HG03066 (cell line): ENCODE results near the gene SNRPE.

ENCODE experiments used
- ATAC-seq: cut with Tn5 transposase; IDR thresholded peaks from one replicate; pipeline ENCODE4 v1.9.1; 2021; ENCODE audit warnings: low read depth; ENCODE audit not compliant: unreplicated experiment

Gene SNRPE

DNA sequence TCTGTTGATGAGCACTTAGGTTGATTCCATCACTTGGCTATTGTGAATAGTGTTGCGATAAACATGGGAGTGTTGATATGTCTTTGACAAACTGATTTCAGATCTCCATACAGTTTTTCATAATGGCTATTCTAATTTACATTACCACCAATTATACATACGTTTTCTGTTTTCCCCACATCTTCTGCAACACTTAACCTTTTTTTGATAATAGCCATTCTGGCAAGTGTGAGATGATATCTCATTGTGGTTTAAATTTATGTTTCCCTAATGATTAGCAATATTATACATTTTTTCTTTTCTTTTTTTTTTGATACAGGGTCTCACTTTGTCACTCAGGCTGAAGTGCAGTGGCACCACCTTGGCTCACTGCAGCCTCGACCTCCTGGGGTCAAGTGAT is 17.0 kb downstream of the SNRPE start:
- no peak for ATAC-seq

DNA sequence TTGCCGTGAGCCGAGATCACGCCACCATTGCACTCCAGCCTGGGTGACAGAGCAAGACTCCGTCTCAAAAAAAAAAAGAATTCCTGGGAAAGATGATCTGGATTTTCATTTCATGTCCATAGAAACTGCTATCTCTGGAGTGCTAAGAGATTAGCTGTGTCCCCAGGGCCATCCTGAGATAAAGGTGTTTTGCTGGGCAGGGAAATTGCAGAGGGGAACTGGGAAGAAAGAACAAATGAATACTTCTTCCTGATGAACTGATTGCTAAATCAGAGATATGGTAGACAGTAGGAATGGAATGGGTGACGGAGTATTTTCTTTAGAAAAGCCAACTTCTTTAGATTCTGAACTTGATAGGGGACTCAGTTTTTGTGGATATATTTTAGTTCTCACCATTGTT is 19.2 kb downstream of the SNRPE start:
- no peak for ATAC-seq

DNA sequence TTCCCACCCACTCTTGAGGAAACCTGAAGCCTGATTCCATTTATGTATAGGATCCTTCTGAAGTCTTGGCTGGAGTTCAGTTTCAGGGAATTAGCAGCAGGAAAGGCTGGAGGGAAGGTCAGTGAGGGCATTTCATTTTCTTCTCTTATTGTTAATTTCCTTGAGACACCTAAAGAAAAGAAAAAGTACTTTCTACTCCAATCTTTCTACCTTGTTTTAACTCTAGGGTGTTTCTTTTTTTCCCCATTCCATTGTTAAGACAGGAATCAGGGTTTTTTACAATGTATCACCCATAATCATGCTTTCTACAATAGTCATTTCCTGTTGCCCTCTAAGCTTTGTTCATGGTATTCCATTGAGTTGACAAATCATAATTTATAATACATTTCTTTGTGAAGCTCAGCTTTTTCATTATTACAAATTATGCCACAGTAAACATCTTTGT is 27.4 kb downstream of the SNRPE start:
- no peak for ATAC-seq

DNA sequence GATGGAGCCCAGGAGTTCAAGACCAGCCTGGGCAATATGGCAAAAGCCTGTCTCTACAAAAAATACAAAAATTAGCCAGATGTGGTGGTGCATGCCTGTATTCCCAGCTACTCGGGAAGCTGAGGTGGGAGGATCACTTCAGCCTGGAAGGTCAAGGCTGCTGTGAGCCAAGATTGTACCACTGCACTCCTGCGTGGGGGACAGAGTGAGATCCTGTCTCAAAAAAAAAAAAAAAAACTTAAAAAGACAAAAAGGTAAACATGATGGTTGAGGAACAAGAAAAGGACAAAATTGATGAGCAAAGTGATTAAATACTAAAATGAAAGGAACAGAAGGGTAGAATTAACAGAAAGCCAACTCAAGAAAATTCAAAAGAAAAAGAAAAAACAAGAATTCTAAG is 30.6 kb downstream of the SNRPE start:
- no peak for ATAC-seq

DNA sequence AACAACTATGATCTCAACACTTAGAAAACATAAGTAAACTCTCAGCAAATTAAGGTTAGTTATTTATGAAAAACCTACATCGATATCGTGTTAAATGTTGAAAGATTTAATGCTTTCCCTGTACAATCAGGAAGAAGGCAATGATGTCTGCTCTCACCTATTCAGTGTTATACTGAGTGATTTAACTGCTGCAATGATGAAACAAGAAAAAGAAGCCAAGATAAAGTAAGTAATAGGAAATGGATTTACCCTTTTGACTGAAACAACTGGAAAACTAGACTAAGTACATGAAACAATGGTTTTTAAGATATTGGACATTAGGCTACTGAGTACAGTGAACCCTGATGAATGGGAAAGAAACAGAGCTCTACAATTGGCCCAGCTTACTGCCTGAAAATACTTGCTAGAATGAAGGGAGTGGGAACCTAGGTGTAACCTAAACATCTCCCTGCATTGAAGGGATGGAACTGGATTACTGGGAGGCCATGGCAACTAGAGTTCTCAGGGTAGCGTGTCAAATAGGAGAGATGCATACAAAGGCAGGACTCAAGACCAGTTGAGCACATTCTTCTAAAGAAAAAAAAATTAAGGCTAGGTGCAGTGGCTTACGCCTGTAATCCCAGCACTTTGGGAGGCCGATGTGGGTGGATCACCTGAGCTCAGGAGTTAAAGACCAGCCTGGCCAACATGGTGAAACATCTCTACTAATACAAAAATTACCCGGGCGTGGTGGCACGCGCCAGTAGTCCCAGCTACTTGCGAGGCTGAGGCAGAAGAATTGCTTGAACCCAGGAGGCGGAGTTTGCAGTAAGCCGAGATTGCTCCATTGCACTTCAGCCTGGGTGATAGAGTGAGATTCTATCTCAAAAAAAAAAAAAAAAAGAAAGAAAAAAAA is 37.3 kb downstream of the SNRPE start:
- ATAC-seq, result no peak

DNA sequence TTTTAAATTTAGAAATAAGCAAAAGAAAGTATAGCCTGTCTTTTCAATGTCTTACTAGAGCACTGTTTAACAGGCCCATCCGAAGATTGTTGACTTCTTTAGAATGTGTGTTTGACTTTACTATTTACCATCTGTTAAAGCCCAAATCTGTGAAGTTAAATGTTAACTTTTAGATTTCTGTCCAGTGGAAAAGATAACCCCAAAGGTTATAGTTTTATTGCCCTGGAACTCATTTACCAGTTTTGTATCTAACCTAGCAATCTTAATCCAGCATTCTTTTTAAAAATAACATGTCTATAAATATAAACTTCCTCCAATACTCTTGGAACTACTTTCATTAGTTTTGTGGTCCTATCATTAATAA is 37.9 kb downstream of the SNRPE start:
- ATAC-seq, result no peak

DNA sequence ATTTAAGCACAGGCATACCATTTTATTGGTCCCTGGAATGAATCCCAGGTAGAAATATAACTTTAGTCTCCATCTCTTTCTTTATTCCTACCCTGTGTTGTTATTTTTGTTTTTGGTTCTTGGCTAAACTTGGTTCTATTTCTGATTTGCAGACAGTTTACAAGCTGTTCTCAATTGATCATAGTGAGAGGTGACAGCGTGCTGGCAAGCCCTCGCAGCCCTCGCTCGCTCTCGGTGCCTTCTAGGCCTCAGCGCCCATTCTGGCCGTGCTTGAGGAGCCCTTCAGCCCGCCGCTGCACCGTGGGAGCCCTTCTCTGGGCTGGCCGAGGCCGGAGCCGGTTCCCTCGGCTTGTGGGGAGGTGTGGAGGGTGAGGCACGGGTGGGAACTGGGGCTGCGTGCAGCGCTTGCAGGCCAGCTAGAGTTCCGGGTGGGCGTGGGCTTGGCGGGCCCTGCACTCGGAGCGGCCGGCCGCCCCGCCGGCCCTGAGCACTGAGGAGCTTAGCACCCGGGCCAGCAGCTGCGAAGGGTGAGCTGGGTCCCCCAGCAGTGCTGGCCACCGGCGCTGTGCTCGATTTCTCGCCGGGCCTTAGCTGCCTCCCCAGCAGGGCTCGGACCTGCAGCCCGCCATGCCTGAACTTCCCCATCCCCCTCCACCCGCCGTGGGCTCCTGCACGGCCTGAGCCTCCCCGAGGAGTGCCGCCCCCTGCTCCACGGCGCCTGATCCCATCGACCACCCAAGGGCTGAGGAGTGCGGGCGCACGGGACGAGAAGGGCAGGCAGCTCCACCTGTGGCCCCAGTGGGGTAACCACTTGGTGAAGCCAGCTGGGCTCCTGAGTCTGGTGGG is 38.7 kb downstream of the SNRPE start:
- ATAC-seq, result no peak

DNA sequence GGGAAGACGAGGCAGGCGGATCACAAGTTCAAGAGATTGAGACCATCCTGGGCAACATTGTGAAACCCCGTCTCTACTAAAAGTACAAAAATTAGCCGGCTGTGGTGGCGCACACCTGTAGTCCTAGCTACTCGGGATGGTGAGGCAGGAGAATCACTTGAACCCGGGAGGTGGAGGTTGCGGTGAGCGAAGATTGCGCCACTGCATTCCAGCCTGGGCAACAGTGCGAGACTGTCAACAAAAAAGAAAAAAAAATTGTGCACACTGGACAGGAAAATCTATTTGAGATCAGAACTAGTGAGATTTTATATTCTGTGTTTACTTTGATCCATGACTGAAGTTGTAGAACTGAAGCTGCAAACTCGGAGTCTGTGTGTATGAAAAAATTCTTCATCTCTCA is 40.2 kb downstream of the SNRPE start:
- ATAC-seq, result no peak

DNA sequence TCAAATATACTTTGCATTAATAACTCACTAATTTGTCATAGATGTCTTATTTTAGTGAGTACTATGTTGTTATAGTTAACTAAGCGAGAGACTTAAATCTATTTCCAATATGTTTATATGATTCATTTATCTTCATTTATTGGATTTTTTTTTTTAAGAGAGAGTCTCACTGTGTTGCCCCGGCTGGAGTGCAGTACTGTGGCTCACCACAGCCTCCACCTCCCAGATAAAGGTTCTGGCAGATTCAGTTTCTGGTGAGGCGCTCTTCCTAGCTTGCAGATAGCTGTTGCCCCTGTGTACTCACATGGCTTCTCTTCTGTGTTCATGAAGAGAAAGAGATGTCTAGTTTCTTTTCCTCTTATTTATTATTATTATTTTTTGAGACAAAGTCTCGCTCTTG is 43.9 kb downstream of the SNRPE start:
- ATAC-seq, result no peak

DNA sequence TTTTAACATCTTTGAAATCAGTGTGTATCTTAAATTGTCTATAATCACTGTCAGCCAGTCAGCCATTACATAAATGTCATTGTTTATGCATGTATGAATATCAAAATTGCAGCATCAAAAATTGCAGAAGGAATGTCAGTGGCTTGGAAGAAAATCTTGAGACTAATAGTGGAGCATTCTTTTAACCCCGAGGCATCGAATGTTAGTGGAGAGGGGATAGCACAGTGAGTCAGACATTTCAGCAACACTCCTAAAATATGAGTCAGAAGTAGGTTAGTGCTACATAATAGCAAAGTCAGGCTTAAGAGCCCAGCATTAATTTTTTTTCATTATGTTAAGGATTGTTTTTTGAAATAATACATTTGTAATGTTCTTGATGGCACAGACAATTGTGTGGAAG is 45.5 kb downstream of the SNRPE start:
- ATAC-seq, result no peak

DNA sequence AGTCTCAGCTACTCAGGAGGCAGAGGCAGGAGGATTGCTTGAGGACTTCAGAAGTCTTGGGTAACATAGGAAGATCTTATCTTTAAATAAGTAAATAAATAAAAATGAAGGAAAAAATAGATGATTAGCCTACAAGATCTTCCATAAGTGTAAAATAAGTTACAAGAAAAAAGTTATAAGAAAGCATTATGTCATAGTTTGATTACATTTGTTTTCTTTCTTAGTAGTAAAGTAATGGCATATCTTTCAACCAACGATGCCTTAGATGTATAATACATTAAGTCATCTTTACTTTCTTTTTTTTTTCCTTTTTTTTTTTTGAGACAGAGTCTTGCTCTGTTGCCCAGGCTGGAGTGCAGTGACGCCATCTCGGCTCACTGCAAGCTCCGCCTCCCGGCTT is 46.5 kb downstream of the SNRPE start:
- ATAC-seq, result no peak

DNA sequence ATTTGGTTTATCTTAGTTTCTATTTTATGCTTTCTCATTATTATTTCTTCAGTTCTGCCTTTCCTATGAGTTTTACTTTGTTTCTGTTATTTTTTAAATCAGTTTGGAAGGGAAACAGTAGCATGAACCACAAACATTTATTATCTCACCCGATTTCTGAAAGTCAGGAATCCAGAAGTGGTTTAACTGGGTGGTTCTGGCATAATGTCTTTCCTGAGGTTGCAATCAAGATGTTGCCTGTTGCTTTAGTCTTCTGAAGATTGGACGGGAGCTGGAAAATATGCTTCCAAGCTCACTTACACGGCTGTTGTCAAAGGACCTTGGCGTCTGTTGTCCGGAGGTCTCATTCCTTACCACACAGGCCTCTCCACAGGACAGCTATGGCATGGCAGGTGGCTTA is 50.4 kb downstream of the SNRPE start:
- no peak for ATAC-seq

DNA sequence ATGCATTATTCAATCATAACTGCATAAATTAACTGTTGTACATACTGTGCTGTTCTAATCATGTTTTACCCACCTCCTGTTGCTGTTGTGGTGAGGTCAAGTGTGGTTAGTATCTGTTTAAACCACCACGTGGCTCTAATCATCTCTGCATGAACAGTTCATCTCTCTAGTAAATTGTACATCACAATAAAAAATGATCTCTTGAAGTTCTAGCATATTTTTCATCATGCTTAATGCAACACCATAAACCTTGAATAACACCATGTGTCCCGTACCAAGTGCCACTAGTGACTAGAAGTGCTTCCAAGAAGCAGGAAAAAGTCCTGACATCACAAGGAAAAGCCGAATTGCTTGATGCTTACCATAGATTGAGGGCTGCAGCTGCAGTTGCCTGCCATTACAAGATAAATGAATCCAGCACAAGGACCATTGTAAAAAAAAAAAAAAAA is 51.7 kb downstream of the SNRPE start:
- no peak for ATAC-seq

DNA sequence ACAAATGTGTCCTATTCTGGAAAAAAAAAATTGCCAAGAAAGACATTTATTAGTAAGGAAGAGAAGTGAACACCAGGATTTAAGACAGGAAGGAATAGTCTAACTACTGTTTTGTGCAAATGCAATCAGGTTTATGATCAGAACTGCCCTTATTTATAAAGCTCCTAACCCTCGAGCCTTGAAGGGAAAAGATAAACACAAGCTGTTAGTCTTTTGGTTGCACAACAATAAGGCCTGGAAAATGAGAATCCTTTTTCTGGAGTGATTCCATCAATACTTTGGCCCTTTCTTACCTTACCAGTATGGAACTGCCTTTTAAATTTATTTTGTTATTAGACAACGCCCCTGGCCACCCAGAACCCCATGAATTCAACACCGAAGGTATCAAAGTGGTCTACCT is 52.9 kb downstream of the SNRPE start:
- no peak for ATAC-seq

DNA sequence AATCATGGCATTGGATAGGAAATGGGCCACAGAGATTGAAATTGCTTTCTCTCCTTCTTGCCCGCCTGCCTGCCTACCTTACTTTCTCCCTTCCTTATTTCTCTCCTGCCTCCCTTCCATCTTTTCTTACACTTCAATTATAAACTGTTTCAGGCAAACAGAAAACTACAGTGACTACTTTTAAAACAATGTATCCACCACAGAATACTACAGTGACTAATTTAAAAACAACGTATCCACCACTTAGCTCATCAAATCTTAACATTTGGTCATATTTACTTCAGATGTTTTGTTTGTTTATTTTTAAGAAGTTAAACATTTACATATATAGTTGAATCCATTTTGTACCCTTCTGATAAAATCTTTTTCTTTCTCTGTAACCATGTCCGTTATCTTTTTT is 54.4 kb downstream of the SNRPE start:
- ATAC-seq, result no peak

DNA sequence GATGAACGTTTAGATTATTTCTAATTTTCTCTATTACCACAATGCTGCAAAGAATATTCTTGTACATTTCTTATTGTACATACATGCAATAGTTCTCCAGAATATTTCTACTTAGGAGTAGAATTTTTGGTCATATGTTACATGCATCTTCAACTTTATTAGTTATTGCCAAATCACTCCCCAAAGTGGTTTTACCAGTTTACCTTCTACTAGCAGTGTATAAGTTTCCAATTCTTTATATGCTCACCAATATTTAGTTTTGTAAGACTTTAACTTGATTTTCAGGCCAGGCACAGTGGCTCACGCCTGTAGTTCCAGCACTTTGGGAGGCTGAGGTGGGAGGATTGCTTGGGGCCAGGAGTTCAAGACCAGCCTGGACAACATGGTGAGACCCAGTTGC is 55.4 kb downstream of the SNRPE start:
- no peak for ATAC-seq
